ENCODE measurements around the gene C19orf33. TPM values are rescaled to one million over a fixed set of nuclear protein-coding genes. Genes with fewer than 3 reads are reported as not detected.

The C19orf33 gene
- total and polyA plus RNA-seq, 9 of the 15 experiments (the other 6 are each of a cell fraction or from before 2014, with no cell fraction given), result 3.2 TPM; not detected in 8

GRCh38 chr19:38270587-38271167, 33.4 kb upstream of the C19orf33 start (continued):
- TF ChIP-seq POLR2AphosphoS5 (IDR thresholded peaks at IDR 0.05; ENCODE audit: control insufficient read depth, insufficient read depth, low read depth, low read length) (peak; percentile 82), ZNF717 (CRISPR knock-in tag; IDR thresholded peaks at IDR 0.05) (no peak), ZHX1 (conservative IDR thresholded peaks at IDR 0.05; ENCODE audit: low read length) (no peak), CREB1 (IDR thresholded peaks at IDR 0.05) (0 out of 2 replicates have a peak, but pooled peaks have one; percentile 54), CREB1 (CRISPR knock-in tag; IDR thresholded peaks at IDR 0.05) (no peak), SRSF1 (IDR thresholded peaks at IDR 0.05; ENCODE audit: low read depth, low read length) (no peak), TEAD4 (IDR thresholded peaks at IDR 0.05; ENCODE audit: low read length) (peak; percentile 88), TEAD4 (CRISPR knock-in tag; IDR thresholded peaks at IDR 0.05; ENCODE audit: borderline replicate concordance) (no peak), U2AF2 (optimal IDR thresholded peaks at IDR 0.05; ENCODE audit: low read depth, low read length) (no peak), BACH1 (tag; IDR thresholded peaks at IDR 0.05) (peak; percentile 59; the same call in 1 of the 2 replicates), EP300 (IDR thresholded peaks at IDR 0.05; ENCODE audit: low read length) (peak; percentile 60; the same call in 1 of the 2 replicates), CBFA2T2 (conservative IDR thresholded peaks at IDR 0.05) (peak; percentile 86), MGA (IDR thresholded peaks at IDR 0.05) (peak; percentile 55), CC2D1A (IDR thresholded peaks at IDR 0.05) (0 out of 2 replicates have a peak, but pooled peaks have one; percentile 8), JUND (IDR thresholded peaks at IDR 0.05; ENCODE audit: borderline replicate concordance, low read depth, low read length) (peak; percentile 56), JUND (tag; IDR thresholded peaks at IDR 0.05; ENCODE audit: borderline replicate concordance, low read depth, low read length) (peak; percentile 13; the same call in 1 of the 3 replicates)

Data from K562 (cell line).